NCI-H2107 (cell line): ENCODE data around the gene CTSD.

Experiments
- DNase-seq: peaks from one replicate; lab custom pipeline; 2025; lab: John Stamatoyannopoulos, UW

The CTSD gene

GRCh38 chr11:1782831-1783724 is 19.4 kb upstream of the CTSD start:
- no peak for DNase-seq

- DNase-seq = no peak
These were observed 18.4 kb upstream of the CTSD start for GRCh38 chr11:1782031-1782590.

- no peak for DNase-seq
These were observed 17.9 kb upstream of the CTSD start for GRCh38 chr11:1781593-1781975.

GRCh38 chr11:1780700-1781592 is 17.2 kb upstream of the CTSD start:
- DNase-seq = no peak

- DNase-seq = no peak
These were observed 16.3 kb upstream of the CTSD start for GRCh38 chr11:1779806-1780699.

GRCh38 chr11:1779034-1779805 is 15.5 kb upstream of the CTSD start:
- DNase-seq = no peak

GRCh38 chr11:1778141-1778911 is 14.6 kb upstream of the CTSD start:
- DNase-seq = no peak

- no peak for DNase-seq
These were observed 14.0 kb upstream of the CTSD start for GRCh38 chr11:1777737-1778136.

- DNase-seq = no peak
These were observed 13.4 kb upstream of the CTSD start for GRCh38 chr11:1776944-1777715.

GRCh38 chr11:1776331-1776851 is 12.7 kb upstream of the CTSD start:
- DNase-seq = no peak

- no peak for DNase-seq
These were observed 11.2 kb upstream of the CTSD start for GRCh38 chr11:1774886-1775285.

GRCh38 chr11:1773994-1774550 is 10.3 kb upstream of the CTSD start:
- no peak for DNase-seq

GRCh38 chr11:1773131-1773993 is 9.6 kb upstream of the CTSD start:
- no peak for DNase-seq

- no peak for DNase-seq
These were observed 8.8 kb upstream of the CTSD start for GRCh38 chr11:1772270-1773130.

- DNase-seq = no peak
These were observed 8.0 kb upstream of the CTSD start for GRCh38 chr11:1771700-1772099.

- DNase-seq = no peak
These were observed 7.5 kb upstream of the CTSD start for GRCh38 chr11:1771273-1771672.

GRCh38 chr11:1770528-1770927 is 6.8 kb upstream of the CTSD start:
- no peak for DNase-seq
